Measurements from ENCODE around the gene RGS16. TPM values are rescaled to one million over a fixed set of nuclear protein-coding genes. Genes with fewer than 3 reads are reported as not detected.

Gene RGS16
- total RNA-seq, 4 donors from 2014 or later = 0.41 to 0.98 (median 0.52) TPM; not detected in 1

GRCh38 chr1:182556279-182556678 is 47.9 kb downstream of the RGS16 start:
- no peak overlapping the region for H3K27ac ChIP-seq
- no peak for TF ChIP-seq POLR2A (IDR thresholded peaks at IDR 0.05)
- TF ChIP-seq CTCF (IDR thresholded peaks at IDR 0.05 in 4 of 5, conservative IDR thresholded peaks at IDR 0.05 in 1 of 5) = no peak
- no peaks in the 10 kb centered on the region for H3K4me1 ChIP-seq
- H3K36me3 ChIP-seq = no peaks in the 10 kb centered on the region
- H3K4me3 ChIP-seq = no peak overlapping the region
- peak in 1 of 2 donors; percentile 18 for ATAC-seq
- no peaks in the 10 kb centered on the region for H3K9me3 ChIP-seq
- intact Hi-C loops (cut with DNase I; ENCODE audit: low total_unique reads) (no loop called here), in situ Hi-C loops (cut with MboI; ENCODE audit: low sequenced_read_pairs in 4 of 4) (no loop called here)
- no peaks in the 10 kb centered on the region for H3K27me3 ChIP-seq
- DNase-seq = no peak

GRCh38 chr1:182555493-182555892 is 48.7 kb downstream of the RGS16 start:
- H3K36me3 ChIP-seq = no peaks in the 10 kb centered on the region
- no peak overlapping the region for H3K4me3 ChIP-seq
- no peaks in the 10 kb centered on the region for H3K4me1 ChIP-seq
- TF ChIP-seq CTCF (IDR thresholded peaks at IDR 0.05 in 4 of 5, conservative IDR thresholded peaks at IDR 0.05 in 1 of 5) (no peak), POLR2A (IDR thresholded peaks at IDR 0.05) (no peak)
- H3K27ac ChIP-seq = no peak overlapping the region
- in situ Hi-C loops (cut with MboI; ENCODE audit: low sequenced_read_pairs in 4 of 4) (no loop called here), intact Hi-C loops (cut with DNase I; ENCODE audit: low total_unique reads) (no loop called here)
- no peaks in the 10 kb centered on the region for H3K9me3 ChIP-seq
- no peak for DNase-seq
- H3K27me3 ChIP-seq = no peaks in the 10 kb centered on the region
- no peak for ATAC-seq

- Histone ChIP-seq H3K36me3 (no peaks in the 10 kb centered on the region), H3K9me3 (no peaks in the 10 kb centered on the region), H3K4me3 (no peak overlapping the region), H3K4me1 (no peaks in the 10 kb centered on the region), H3K27me3 (no peaks in the 10 kb centered on the region), H3K27ac (no peak overlapping the region)
- TF ChIP-seq CTCF (IDR thresholded peaks at IDR 0.05 in 4 of 5, conservative IDR thresholded peaks at IDR 0.05 in 1 of 5) = no peak
- TF ChIP-seq POLR2A (IDR thresholded peaks at IDR 0.05) = no peak
- no peak for ATAC-seq
- no peak for DNase-seq
- in situ Hi-C loops (cut with MboI; ENCODE audit: low sequenced_read_pairs in 4 of 4) (no loop called here), intact Hi-C loops (cut with DNase I; ENCODE audit: low total_unique reads) (no loop called here)
Measured at GRCh38 chr1:182552527-182552926, 51.7 kb downstream of the RGS16 start.

GRCh38 chr1:182549811-182550210 is 54.4 kb downstream of the RGS16 start:
- in situ Hi-C loops (cut with MboI; ENCODE audit: low sequenced_read_pairs in 4 of 4) (no loop called here), intact Hi-C loops (cut with DNase I; ENCODE audit: low total_unique reads) (no loop called here)
- Histone ChIP-seq H3K9me3 (no peaks in the 10 kb centered on the region), H3K27ac (no peak overlapping the region), H3K27me3 (no peaks in the 10 kb centered on the region), H3K36me3 (no peaks in the 10 kb centered on the region), H3K4me3 (no peak overlapping the region), H3K4me1 (no peaks in the 10 kb centered on the region)
- ATAC-seq (no peak), DNase-seq (no peak)
- TF ChIP-seq CTCF (IDR thresholded peaks at IDR 0.05 in 4 of 5, conservative IDR thresholded peaks at IDR 0.05 in 1 of 5) (no peak), POLR2A (IDR thresholded peaks at IDR 0.05) (no peak)

- DNase-seq (no peak), ATAC-seq (no peak)
- H3K36me3 ChIP-seq = no peaks in the 10 kb centered on the region
- H3K4me1 ChIP-seq = no peaks in the 10 kb centered on the region
- no peak overlapping the region for H3K27ac ChIP-seq
- no peaks in the 10 kb centered on the region for H3K27me3 ChIP-seq
- no peak overlapping the region for H3K4me3 ChIP-seq
- TF ChIP-seq POLR2A (IDR thresholded peaks at IDR 0.05) = no peak
- no peak for TF ChIP-seq CTCF (IDR thresholded peaks at IDR 0.05 in 4 of 5, conservative IDR thresholded peaks at IDR 0.05 in 1 of 5)
- intact Hi-C loops (cut with DNase I; ENCODE audit: low total_unique reads) (no loop called here), in situ Hi-C loops (cut with MboI; ENCODE audit: low sequenced_read_pairs in 4 of 4) (no loop called here)
- H3K9me3 ChIP-seq = no peaks in the 10 kb centered on the region
Measured at GRCh38 chr1:182549346-182549745, 54.8 kb downstream of the RGS16 start.

Data from gastrocnemius medialis (tissue), 4 donors.